ENCODE data around the gene CEP126.

Gene CEP126

DNA sequence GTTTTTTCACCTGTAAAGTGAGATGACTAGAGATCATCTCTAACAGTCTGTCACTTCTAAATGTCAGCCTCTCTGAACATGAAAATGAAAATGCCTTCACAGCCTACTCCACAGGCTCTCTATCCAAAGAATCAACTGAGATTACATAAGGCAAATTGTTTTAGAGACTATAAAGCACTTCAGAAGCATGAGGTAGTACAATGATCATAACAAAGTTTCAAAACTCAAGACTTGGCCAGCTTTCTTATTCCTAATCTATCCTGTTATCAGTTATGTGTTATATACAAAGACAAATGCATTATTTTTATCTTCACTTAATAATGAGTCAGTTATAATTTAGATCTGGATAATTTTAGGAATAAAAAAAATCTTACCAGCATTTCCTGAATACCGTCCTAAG is 20.3 kb upstream of the CEP126 start:
- no peaks in the 10 kb centered on the region for H3K9me2 ChIP-seq (replicated peaks; ENCODE audit: insufficient read depth, low read length)
- H3K79me2 ChIP-seq (ENCODE audit: low read length): no peaks in the 10 kb centered on the region
- no peaks in the 10 kb centered on the region for H3K36me3 ChIP-seq (replicated peaks; ENCODE audit: insufficient read depth, low read length)
- H3K4me3 ChIP-seq (ENCODE audit: low read length): no peak overlapping the region
- H3K27ac ChIP-seq (ENCODE audit: low read length): no peak overlapping the region
- DNase-seq: no peak
- no peak overlapping the region for H3K4me2 ChIP-seq (ENCODE audit: low read depth, low read length)
- H3K4me1 ChIP-seq (ENCODE audit: low read length): no peaks in the 10 kb centered on the region
- no peaks in the 10 kb centered on the region for H3K27me3 ChIP-seq (replicated peaks; ENCODE audit: insufficient read depth, low read length)
- H4K20me1 ChIP-seq (ENCODE audit: insufficient read depth, low read length): no peaks in the 10 kb centered on the region
- H2AFZ ChIP-seq (ENCODE audit: low read length): no peak overlapping the region
- no peaks in the 10 kb centered on the region for H3K9me3 ChIP-seq (replicated peaks; ENCODE audit: insufficient read depth, low read length)
- H3K9ac ChIP-seq (ENCODE audit: low read length): no peak overlapping the region
- TF ChIP-seq, protein P1, sequence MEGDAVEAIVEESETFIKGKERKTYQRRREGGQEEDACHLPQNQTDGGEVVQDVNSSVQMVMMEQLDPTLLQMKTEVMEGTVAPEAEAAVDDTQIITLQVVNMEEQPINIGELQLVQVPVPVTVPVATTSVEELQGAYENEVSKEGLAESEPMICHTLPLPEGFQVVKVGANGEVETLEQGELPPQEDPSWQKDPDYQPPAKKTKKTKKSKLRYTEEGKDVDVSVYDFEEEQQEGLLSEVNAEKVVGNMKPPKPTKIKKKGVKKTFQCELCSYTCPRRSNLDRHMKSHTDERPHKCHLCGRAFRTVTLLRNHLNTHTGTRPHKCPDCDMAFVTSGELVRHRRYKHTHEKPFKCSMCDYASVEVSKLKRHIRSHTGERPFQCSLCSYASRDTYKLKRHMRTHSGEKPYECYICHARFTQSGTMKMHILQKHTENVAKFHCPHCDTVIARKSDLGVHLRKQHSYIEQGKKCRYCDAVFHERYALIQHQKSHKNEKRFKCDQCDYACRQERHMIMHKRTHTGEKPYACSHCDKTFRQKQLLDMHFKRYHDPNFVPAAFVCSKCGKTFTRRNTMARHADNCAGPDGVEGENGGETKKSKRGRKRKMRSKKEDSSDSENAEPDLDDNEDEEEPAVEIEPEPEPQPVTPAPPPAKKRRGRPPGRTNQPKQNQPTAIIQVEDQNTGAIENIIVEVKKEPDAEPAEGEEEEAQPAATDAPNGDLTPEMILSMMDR (IDR thresholded peaks at IDR 0.05; ENCODE audit: low read length): no peak
- no peak for TF ChIP-seq EZH2phosphoT487 (IDR thresholded peaks at IDR 0.05; ENCODE audit: low read length)
- TF ChIP-seq EZH2 (optimal IDR thresholded peaks at IDR 0.05; ENCODE audit: low read depth, low read length): no peak
- H3F3A ChIP-seq (ENCODE audit: insufficient read depth, low read length): no peaks in the 10 kb centered on the region

DNA sequence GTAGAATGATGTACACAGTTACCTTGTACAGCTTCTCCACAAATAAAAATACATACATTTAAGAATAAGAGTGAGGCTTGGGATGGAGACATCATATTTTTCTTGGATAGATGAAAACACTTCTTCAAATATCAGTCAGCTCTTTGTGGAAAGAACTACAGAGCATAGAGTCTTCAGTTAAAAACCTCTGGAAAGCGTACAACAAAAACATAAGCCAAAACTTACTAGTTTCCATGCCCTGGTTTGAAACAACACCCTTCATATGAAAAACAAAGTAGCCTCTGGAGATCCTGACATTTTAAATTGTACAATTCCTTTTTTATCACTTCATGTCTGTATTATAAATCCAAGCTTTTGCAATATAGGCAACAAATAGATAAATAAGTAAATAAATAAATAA is 7.0 kb upstream of the CEP126 start:
- H3K36me3 ChIP-seq (replicated peaks; ENCODE audit: insufficient read depth, low read length): no peaks in the 10 kb centered on the region
- H3K4me1 ChIP-seq (ENCODE audit: low read length): no peaks in the 10 kb centered on the region
- TF ChIP-seq EZH2 (optimal IDR thresholded peaks at IDR 0.05; ENCODE audit: low read depth, low read length) (no peak), EZH2phosphoT487 (IDR thresholded peaks at IDR 0.05; ENCODE audit: low read length) (no peak)
- TF ChIP-seq, protein P1 (IDR thresholded peaks at IDR 0.05; ENCODE audit: low read length): no peak
- H3K79me2 ChIP-seq (ENCODE audit: low read length): no peaks in the 10 kb centered on the region
- H3K4me2 ChIP-seq (ENCODE audit: low read depth, low read length): no peak overlapping the region
- no peaks in the 10 kb centered on the region for H4K20me1 ChIP-seq (ENCODE audit: insufficient read depth, low read length)
- no peaks in the 10 kb centered on the region for H3F3A ChIP-seq (ENCODE audit: insufficient read depth, low read length)
- no peak overlapping the region for H3K4me3 ChIP-seq (ENCODE audit: low read length)
- no peak overlapping the region for H3K27ac ChIP-seq (ENCODE audit: low read length)
- no peaks in the 10 kb centered on the region for H3K9me3 ChIP-seq (replicated peaks; ENCODE audit: insufficient read depth, low read length)
- H3K27me3 ChIP-seq (replicated peaks; ENCODE audit: insufficient read depth, low read length): no peaks in the 10 kb centered on the region
- H2AFZ ChIP-seq (ENCODE audit: low read length): no peak overlapping the region
- no peak overlapping the region for H3K9ac ChIP-seq (ENCODE audit: low read length)
- DNase-seq: no peak
- no peaks in the 10 kb centered on the region for H3K9me2 ChIP-seq (replicated peaks; ENCODE audit: insufficient read depth, low read length)

DNA sequence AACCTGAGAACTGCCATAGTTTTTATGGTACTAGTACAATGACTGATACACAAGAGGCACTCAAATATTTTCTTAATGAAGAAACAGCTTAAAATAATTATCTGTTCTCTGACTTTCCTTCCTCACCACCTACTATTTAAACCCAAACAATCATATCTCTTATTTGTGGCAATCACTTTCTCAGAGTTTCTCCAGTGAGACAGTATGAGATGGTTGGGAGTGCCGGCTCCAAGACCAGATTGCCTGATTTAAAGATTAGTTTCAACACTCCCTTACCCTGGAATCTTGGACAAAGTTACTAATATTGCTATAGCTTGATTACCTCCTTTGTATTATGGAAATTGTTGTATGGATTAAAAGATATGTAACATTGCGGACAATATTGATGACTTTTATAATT is 5.7 kb upstream of the CEP126 start:
- Histone ChIP-seq H3K9me3 (replicated peaks; ENCODE audit: insufficient read depth, low read length) (no peaks in the 10 kb centered on the region), H2AFZ (ENCODE audit: low read length) (no peak overlapping the region), H3K36me3 (replicated peaks; ENCODE audit: insufficient read depth, low read length) (no peaks in the 10 kb centered on the region), H3K9ac (ENCODE audit: low read length) (no peak overlapping the region), H3K27me3 (replicated peaks; ENCODE audit: insufficient read depth, low read length) (no peaks in the 10 kb centered on the region), H3K4me1 (ENCODE audit: low read length) (0 out of 2 replicates have a peak, but pooled peaks cover under 1% of the 10 kb centered on the region), H3K4me3 (ENCODE audit: low read length) (no peak overlapping the region), H3F3A (ENCODE audit: insufficient read depth, low read length) (no peaks in the 10 kb centered on the region), H3K9me2 (replicated peaks; ENCODE audit: insufficient read depth, low read length) (no peaks in the 10 kb centered on the region), H3K27ac (ENCODE audit: low read length) (no peak overlapping the region), H3K79me2 (ENCODE audit: low read length) (no peaks in the 10 kb centered on the region), H3K4me2 (ENCODE audit: low read depth, low read length) (no peak overlapping the region), H4K20me1 (ENCODE audit: insufficient read depth, low read length) (no peaks in the 10 kb centered on the region)
- no peak for TF ChIP-seq EZH2 (optimal IDR thresholded peaks at IDR 0.05; ENCODE audit: low read depth, low read length)
- TF ChIP-seq, protein P1 (IDR thresholded peaks at IDR 0.05; ENCODE audit: low read length): no peak
- DNase-seq: no peak

Data from MM.1S (cell line).